Activated T-helper 1 cell treated with anti-CD3 and anti-CD28 coated beads, Interleukin-2, amount 50 U/mL, for 16 hours (primary cell): Measurements from ENCODE around the gene SART1.
"Not testable (repeated sequence)": the region's sequence is repeated elsewhere in the genome, so short reads cannot be mapped to it uniquely, and the experiment has no call there.

Source experiments
- DNase-seq, 2 donors: peaks; one replicate each; pipeline ENCODE4 v3.0.0-alpha.2; 2020; ENCODE audit warnings: low read depth in 1 of 2, low spot score in 1 of 2

SART1 gene

DNA sequence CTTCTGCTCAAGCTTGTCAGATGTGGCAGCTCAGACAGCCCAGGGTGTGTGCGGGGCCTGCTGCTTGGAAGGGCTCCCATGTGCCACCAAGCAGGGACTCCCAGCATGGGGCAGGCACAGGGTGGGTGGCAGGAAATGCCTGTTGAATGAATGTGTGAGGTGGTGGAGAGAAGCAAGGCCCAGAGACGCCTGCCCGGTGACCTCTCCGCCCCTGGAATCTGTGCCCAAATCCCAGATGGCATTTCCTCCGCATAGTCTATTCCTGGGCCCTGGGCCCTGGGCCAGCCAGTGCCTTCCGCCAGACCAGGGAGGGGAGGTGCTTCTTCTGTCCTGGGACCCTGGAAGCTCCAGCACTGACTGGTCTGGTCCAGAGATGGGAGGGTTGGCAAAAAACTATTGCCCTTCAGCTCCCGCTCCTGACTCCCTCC lies 53.9 kb downstream of the SART1 start:
- no peak for DNase-seq

DNA sequence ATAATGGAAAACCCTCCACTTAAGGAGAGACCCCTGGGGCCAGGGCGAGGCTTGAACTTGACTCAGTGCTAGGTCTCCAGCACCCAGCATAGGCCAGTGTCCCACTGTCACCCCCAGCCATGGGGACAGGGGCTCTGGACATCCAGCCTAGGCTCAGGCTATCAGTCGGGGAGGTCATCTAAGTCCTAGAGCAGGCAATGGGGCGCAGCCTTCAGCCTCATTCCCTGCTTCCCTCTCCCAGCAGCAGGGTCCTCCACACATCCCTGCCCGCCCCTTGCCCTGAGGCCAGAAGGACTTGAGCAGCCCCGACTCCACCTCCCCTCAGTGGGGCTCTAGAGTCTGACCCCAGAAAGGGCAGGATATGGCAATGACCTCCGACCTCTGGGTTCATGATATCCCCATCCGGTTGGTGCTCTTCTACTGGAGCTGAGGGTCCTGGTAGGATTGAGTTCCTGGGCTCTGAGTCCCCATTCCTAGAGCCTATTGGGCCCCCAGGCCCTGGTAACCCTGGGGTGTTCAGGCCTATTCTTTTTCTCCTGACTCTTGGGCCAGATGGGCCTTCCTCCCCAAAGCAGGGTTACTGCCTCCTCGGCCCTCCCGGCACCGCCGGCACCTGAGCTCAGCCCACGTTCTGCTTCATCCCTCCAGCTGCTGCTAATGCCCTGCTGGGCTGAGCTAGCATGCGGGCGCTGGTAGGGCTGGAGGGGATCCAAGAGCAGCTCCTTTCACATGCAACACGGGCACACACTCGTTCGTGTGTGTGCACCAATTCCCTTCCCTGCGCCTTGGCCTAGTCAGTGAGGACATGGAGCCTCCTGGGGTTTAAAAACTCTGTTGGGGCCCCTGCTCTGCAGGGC lies 54.6 kb downstream of the SART1 start:
- no peak for DNase-seq

DNA sequence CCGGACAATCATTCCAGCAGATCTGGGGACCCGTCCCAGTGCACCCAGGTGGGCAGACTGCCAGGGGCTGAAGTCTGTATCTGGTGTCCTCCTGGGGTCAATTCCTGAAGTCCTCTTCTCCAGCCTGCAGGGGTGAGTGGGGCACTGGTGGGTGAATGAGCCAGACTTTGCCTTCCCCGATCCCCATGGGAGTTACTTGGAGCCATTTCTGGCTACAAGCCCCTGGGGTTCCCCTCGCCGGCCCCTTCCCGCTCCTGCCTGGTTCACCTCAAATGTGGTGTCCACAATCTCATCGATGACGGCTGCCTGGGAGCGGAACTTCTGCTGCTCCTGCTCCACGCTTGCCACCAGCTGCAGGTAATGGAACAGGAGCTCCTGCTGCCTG lies 55.3 kb downstream of the SART1 start:
- DNase-seq: no peak

DNA sequence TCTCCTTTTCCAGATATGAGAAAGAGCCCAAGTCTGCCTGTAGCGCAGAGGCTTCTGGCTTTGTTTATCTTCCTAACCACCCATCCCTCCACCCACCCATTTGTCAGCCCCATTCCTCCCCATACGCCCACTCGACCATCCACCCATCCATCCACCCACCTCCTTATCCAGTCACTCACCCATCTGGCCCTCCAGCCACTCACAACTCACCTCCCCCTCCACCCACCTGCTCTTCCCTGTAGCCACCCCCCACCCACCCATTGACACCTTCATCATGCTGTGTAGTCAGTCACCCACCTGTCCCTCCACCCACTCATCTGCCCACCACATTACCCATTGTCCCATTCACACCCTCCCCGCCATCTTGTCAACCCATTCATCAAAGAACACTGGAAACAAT lies 55.8 kb downstream of the SART1 start:
- no peak for DNase-seq

DNA sequence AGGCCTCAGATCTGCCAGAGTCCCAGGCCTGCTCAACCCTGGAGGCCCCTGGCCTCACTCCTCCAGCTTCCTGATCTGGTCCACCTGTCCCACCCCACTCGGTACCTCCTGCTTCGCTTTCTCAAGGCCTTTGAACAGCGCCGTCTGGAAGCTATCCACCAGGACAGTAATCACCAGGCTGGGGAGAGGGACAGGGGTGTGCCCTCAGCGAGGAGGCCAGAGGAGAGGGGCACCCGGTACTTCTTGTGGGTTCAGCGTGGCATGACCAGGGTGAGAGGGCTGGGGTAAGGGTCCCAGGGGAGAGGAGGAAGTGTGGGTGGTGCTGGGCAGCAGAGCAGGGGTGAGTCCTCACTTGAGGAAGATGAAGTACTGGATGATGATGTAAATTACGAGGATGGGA lies 58.7 kb downstream of the SART1 start:
- DNase-seq: no peak

DNA sequence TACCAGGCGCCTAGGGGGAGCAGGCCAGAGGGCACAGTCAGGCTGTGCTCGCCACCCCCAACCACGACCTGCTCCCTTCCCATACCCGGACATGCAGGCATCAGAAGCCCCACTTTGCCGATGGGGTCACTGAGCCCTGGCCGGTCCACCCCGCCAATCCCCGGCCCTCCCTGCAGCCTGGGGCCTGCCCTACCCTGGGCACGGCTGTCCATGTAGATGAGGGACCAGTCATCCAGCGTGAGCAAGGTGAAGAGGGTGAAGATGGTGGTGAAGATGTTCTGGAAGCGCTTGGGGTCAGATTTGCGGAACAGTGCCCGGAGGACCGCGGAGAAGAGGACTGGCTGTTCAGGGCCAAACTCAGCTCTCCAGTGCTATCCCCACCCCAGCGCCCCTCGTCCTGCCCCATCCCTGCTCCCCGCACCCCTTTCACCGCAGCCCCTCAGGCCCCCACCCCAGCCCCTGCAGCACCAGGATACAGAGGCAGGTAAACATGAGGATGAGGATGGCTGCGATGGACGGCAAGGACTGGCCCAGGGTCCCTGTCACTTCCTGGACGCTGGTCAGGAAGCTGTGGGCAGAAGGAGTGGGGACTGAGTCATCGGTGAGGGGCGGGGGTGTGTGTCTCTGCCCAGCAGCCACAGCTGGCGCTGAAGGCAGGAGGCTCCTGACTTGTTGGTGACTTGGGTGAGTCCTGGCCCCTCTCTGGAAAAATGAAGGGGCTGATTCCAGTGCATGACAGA lies 59.3 kb downstream of the SART1 start:
- DNase-seq: no peak

DNA sequence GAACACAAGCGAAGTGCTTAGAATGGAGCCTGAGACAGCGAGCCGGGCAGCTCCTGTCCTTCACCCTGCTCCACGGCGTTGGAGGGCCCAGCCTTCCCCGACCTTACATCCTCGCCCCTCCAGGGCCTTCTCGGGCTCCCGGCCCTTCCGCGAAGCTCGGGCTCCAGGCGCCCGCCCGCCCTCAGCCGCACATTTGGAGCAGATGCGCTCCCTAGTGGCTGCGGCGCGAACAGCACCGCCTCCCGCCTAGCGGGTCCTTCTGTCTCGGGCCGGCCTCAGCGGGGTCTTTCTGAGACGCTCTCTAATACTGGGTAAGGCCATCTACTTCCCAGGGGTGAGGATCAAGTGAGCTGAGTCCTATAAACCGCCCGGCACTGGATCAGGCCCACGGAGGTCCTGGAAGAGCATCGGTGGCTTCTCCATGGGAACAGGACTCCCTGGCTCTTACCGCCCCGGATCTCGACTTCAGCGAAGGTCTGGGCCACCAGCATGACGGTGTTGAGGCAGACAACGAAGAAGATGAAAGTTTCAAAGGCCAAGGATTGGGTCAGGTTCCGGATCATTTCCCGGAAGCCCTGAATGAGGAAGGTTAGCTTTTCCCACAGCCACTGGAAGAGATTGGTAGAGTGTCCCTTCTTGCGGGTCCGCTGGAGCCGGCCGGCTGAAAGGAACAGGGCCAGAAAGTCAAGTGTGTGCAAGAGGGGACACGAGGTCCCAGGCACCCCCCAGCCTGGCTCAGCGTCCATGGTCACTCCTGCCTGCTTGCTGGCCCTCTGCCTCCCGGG lies 61.1 kb downstream of the SART1 start:
- peak; percentile 61 to 68 for DNase-seq

DNA sequence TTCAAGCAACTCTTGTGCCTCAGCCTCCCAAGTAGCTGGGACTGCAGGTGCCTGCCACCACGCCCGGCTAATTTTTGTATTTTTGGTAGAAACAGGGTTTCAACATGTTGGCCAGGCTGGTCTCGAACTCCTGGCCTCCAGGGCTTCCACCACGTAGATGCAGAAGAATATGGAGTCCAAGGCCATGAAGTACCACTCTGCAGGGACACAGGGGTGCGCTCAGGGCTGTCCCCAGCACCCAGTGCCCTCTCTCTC lies 61.6 kb downstream of the SART1 start:
- DNase-seq: not testable (repeated sequence)

DNA sequence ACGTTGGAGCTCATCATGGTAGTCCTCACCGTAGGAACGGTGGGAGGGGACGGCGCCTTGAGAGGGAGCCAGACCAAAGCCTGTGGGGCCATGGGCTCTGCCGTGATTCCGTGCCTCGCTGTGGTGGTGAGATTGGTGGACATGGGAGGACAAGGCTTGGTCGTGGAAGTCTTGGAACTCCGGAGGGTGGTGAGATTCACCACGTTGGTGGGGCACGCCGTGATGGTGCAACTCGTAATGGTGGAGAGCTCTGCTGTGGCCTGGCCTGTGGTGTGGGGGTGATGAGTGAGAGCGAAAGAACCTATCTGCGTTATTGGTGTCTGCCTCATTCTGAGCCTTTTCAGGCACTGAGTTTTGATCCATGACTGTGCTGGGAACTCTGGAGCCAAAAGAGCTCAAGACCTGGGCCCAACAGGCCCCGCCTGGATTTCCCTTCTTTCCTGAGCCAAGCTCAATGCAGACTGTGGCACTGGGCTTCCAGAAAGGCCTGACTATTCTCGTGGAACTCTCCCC lies 64.5 kb downstream of the SART1 start, which contains the start of gene CATSPER1:
TSS of gene CATSPER1 (minus strand) at position 463 of the 513 bp plus-strand sequence. CDS start at position 363, 100 bp downstream.
- DNase-seq: no peak
